Kidney epithelial cell (primary cell): Measurements from ENCODE around the gene SAT1. TPM values are rescaled to one million over a fixed set of nuclear protein-coding genes. Genes with fewer than 3 reads are reported as not detected.

Experiments
- DNase-seq: peaks from one replicate; pipeline ENCODE4 v3.0.0-alpha.2; 2010; ENCODE audit warnings: low read depth
- H3K27me3 ChIP-seq: 2 replicates; pipeline ENCODE4 v1.6.0; 2011; ENCODE audit warnings: low read length; ENCODE audit not compliant: control insufficient read depth, insufficient read depth
- H3K36me3 ChIP-seq: 2 replicates; pipeline ENCODE4 v1.5.1; 2011; ENCODE audit warnings: low read length; ENCODE audit not compliant: control insufficient read depth, insufficient read depth
- H3K4me3 ChIP-seq: 2 replicates; pipeline ENCODE4 v1.5.1; 2011; ENCODE audit warnings: low read depth, mild to moderate bottlenecking, control low read depth, low read length
- total RNA-seq: library from RNA; depleted of rRNA; stranded (reverse); fragments of >200 nt; gene quantifications from 2 replicates; pipeline ENCODE4 v1.2.3, GENCODE V29; 2015
- TF ChIP-seq, protein P1 (sequence below): IDR thresholded peaks from 2 replicates; pipeline ENCODE4 v1.5.1; 2011; ENCODE audit warnings: mild to moderate bottlenecking, moderate library complexity, low read length, control low read depth, inconsistent platforms; ENCODE audit not compliant: insufficient read depth, poor library complexity, severe bottlenecking

SAT1 gene
- total RNA-seq, 1 donor from 2014 or later, result 1,207 TPM

GRCh38 chrX:23832721-23833120 lies 49.7 kb downstream of the SAT1 start:
- no peak for DNase-seq
- TF ChIP-seq, protein P1, sequence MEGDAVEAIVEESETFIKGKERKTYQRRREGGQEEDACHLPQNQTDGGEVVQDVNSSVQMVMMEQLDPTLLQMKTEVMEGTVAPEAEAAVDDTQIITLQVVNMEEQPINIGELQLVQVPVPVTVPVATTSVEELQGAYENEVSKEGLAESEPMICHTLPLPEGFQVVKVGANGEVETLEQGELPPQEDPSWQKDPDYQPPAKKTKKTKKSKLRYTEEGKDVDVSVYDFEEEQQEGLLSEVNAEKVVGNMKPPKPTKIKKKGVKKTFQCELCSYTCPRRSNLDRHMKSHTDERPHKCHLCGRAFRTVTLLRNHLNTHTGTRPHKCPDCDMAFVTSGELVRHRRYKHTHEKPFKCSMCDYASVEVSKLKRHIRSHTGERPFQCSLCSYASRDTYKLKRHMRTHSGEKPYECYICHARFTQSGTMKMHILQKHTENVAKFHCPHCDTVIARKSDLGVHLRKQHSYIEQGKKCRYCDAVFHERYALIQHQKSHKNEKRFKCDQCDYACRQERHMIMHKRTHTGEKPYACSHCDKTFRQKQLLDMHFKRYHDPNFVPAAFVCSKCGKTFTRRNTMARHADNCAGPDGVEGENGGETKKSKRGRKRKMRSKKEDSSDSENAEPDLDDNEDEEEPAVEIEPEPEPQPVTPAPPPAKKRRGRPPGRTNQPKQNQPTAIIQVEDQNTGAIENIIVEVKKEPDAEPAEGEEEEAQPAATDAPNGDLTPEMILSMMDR, result no peak
- Histone ChIP-seq H3K27me3 (no peaks in the 10 kb centered on the region), H3K4me3 (no peak overlapping the region), H3K36me3 (no peaks in the 10 kb centered on the region)

Other genes starting within 250 kb of the SAT1 start
- gene PRDX4, start 115.7 kb upstream of the SAT1 start, total RNA-seq, result 181 and 193 TPM in 2 replicates
- gene ACOT9, start 39.9 kb upstream of the SAT1 start, total RNA-seq, result 48.8 and 55.5 TPM in 2 replicates
- 14.0 and 17.3 TPM in 2 replicates for gene APOO, start 124.8 kb downstream of the SAT1 start, total RNA-seq
- 0.34 TPM in 1 of 2 replicates, not detected in the other for gene CXorf58, start 124.8 kb downstream of the SAT1 start, total RNA-seq
- 4.4 and 4.6 TPM in 2 replicates for gene KLHL15, start 244.0 kb downstream of the SAT1 start, total RNA-seq